ENCODE results near the gene HSFX2.
"Not testable (repeated sequence)": the region's sequence is repeated elsewhere in the genome, so short reads cannot be mapped to it uniquely, and the experiment has no call there.

The HSFX2 gene

GRCh38 chrX:149568701-149569296, 26.3 kb downstream of the HSFX2 start:
- DNase-seq = no peak
- H3K27me3 ChIP-seq (replicated peaks; ENCODE audit: control insufficient read depth, insufficient read depth, low read length, poor library complexity, severe bottlenecking) = no peaks in the 10 kb centered on the region
- no peaks in the 10 kb centered on the region for H3K4me1 ChIP-seq (ENCODE audit: control insufficient read depth, insufficient read depth, low read length, poor library complexity, severe bottlenecking)

GRCh38 chrX:149567621-149568417, 27.3 kb downstream of the HSFX2 start:
- Histone ChIP-seq H3K9me3 (ENCODE audit: control insufficient read depth, low read length) (no peaks in the 10 kb centered on the region), H3K4me1 (ENCODE audit: control insufficient read depth, insufficient read depth, low read length, poor library complexity, severe bottlenecking) (no peaks in the 10 kb centered on the region), H3K27me3 (replicated peaks; ENCODE audit: control insufficient read depth, insufficient read depth, low read length, poor library complexity, severe bottlenecking) (no peaks in the 10 kb centered on the region), H3K27ac (ENCODE audit: insufficient read depth, low read length, poor library complexity, severe bottlenecking) (no peak overlapping the region), H3K4me3 (ENCODE audit: insufficient read depth, low read depth, low read length, poor library complexity, severe bottlenecking) (no peak overlapping the region), H3K36me3 (ENCODE audit: control insufficient read depth, insufficient read depth, low read length) (no peaks in the 10 kb centered on the region)
- no peak for DNase-seq

More at GRCh38 chrX:149568701-149569296, 26.3 kb downstream of the HSFX2 start:
- no peak overlapping the region for H3K4me3 ChIP-seq (ENCODE audit: insufficient read depth, low read depth, low read length, poor library complexity, severe bottlenecking)
- H3K27ac ChIP-seq (ENCODE audit: insufficient read depth, low read length, poor library complexity, severe bottlenecking) = no peak overlapping the region
- H3K36me3 ChIP-seq (ENCODE audit: control insufficient read depth, insufficient read depth, low read length) = no peaks in the 10 kb centered on the region
- H3K9me3 ChIP-seq (ENCODE audit: control insufficient read depth, low read length) = no peaks in the 10 kb centered on the region

- no peaks in the 10 kb centered on the region for H3K36me3 ChIP-seq (ENCODE audit: control insufficient read depth, insufficient read depth, low read length)
- H3K4me1 ChIP-seq (ENCODE audit: control insufficient read depth, insufficient read depth, low read length, poor library complexity, severe bottlenecking) = no peaks in the 10 kb centered on the region
- no peak overlapping the region for H3K27ac ChIP-seq (ENCODE audit: insufficient read depth, low read length, poor library complexity, severe bottlenecking)
- DNase-seq = no peak
- no peaks in the 10 kb centered on the region for H3K9me3 ChIP-seq (ENCODE audit: control insufficient read depth, low read length)
- H3K27me3 ChIP-seq (replicated peaks; ENCODE audit: control insufficient read depth, insufficient read depth, low read length, poor library complexity, severe bottlenecking) = no peaks in the 10 kb centered on the region
- H3K4me3 ChIP-seq (ENCODE audit: insufficient read depth, low read depth, low read length, poor library complexity, severe bottlenecking) = no peak overlapping the region
Observed at GRCh38 chrX:149563359-149563758, 31.8 kb downstream of the HSFX2 start.

GRCh38 chrX:149555251-149555650, 39.9 kb downstream of the HSFX2 start:
- H3K27ac ChIP-seq (ENCODE audit: insufficient read depth, low read length, poor library complexity, severe bottlenecking); H3K27me3 ChIP-seq (replicated peaks; ENCODE audit: control insufficient read depth, insufficient read depth, low read length, poor library complexity, severe bottlenecking); H3K4me1 ChIP-seq (ENCODE audit: control insufficient read depth, insufficient read depth, low read length, poor library complexity, severe bottlenecking); H3K36me3 ChIP-seq (ENCODE audit: control insufficient read depth, insufficient read depth, low read length); H3K9me3 ChIP-seq (ENCODE audit: control insufficient read depth, low read length); DNase-seq; H3K4me3 ChIP-seq (ENCODE audit: insufficient read depth, low read depth, low read length, poor library complexity, severe bottlenecking): not testable (repeated sequence)

- H3K27ac ChIP-seq (ENCODE audit: insufficient read depth, low read length, poor library complexity, severe bottlenecking); DNase-seq; H3K9me3 ChIP-seq (ENCODE audit: control insufficient read depth, low read length); H3K27me3 ChIP-seq (replicated peaks; ENCODE audit: control insufficient read depth, insufficient read depth, low read length, poor library complexity, severe bottlenecking); H3K4me3 ChIP-seq (ENCODE audit: insufficient read depth, low read depth, low read length, poor library complexity, severe bottlenecking); H3K36me3 ChIP-seq (ENCODE audit: control insufficient read depth, insufficient read depth, low read length); H3K4me1 ChIP-seq (ENCODE audit: control insufficient read depth, insufficient read depth, low read length, poor library complexity, severe bottlenecking): not testable (repeated sequence)
Observed at GRCh38 chrX:149551939-149552248, 43.2 kb downstream of the HSFX2 start.

- H3K4me1 ChIP-seq (ENCODE audit: control insufficient read depth, insufficient read depth, low read length, poor library complexity, severe bottlenecking); H3K9me3 ChIP-seq (ENCODE audit: control insufficient read depth, low read length); DNase-seq; H3K4me3 ChIP-seq (ENCODE audit: insufficient read depth, low read depth, low read length, poor library complexity, severe bottlenecking); H3K36me3 ChIP-seq (ENCODE audit: control insufficient read depth, insufficient read depth, low read length); H3K27me3 ChIP-seq (replicated peaks; ENCODE audit: control insufficient read depth, insufficient read depth, low read length, poor library complexity, severe bottlenecking); H3K27ac ChIP-seq (ENCODE audit: insufficient read depth, low read length, poor library complexity, severe bottlenecking): not testable (repeated sequence)
Observed at GRCh38 chrX:149551245-149551938, 43.7 kb downstream of the HSFX2 start.

- not testable (repeated sequence) for H3K4me3 ChIP-seq (ENCODE audit: insufficient read depth, low read depth, low read length, poor library complexity, severe bottlenecking); H3K27ac ChIP-seq (ENCODE audit: insufficient read depth, low read length, poor library complexity, severe bottlenecking); H3K9me3 ChIP-seq (ENCODE audit: control insufficient read depth, low read length); H3K4me1 ChIP-seq (ENCODE audit: control insufficient read depth, insufficient read depth, low read length, poor library complexity, severe bottlenecking); DNase-seq; H3K36me3 ChIP-seq (ENCODE audit: control insufficient read depth, insufficient read depth, low read length); H3K27me3 ChIP-seq (replicated peaks; ENCODE audit: control insufficient read depth, insufficient read depth, low read length, poor library complexity, severe bottlenecking)
Observed at GRCh38 chrX:149550454-149550853, 44.7 kb downstream of the HSFX2 start.

GRCh38 chrX:149549701-149550100, 45.4 kb downstream of the HSFX2 start, which contains the start of gene HSFX3:
HSFX3 (minus strand) TSS chrX:149549924; CDS start chrX:149549852, 72 bp downstream.
- DNase-seq; H3K36me3 ChIP-seq (ENCODE audit: control insufficient read depth, insufficient read depth, low read length); H3K4me3 ChIP-seq (ENCODE audit: insufficient read depth, low read depth, low read length, poor library complexity, severe bottlenecking); H3K4me1 ChIP-seq (ENCODE audit: control insufficient read depth, insufficient read depth, low read length, poor library complexity, severe bottlenecking); H3K27ac ChIP-seq (ENCODE audit: insufficient read depth, low read length, poor library complexity, severe bottlenecking); H3K27me3 ChIP-seq (replicated peaks; ENCODE audit: control insufficient read depth, insufficient read depth, low read length, poor library complexity, severe bottlenecking); H3K9me3 ChIP-seq (ENCODE audit: control insufficient read depth, low read length): not testable (repeated sequence)

GRCh38 chrX:149547782-149548181, 47.3 kb downstream of the HSFX2 start:
- not testable (repeated sequence) for H3K4me3 ChIP-seq (ENCODE audit: insufficient read depth, low read depth, low read length, poor library complexity, severe bottlenecking); H3K27ac ChIP-seq (ENCODE audit: insufficient read depth, low read length, poor library complexity, severe bottlenecking); H3K27me3 ChIP-seq (replicated peaks; ENCODE audit: control insufficient read depth, insufficient read depth, low read length, poor library complexity, severe bottlenecking); H3K4me1 ChIP-seq (ENCODE audit: control insufficient read depth, insufficient read depth, low read length, poor library complexity, severe bottlenecking); H3K36me3 ChIP-seq (ENCODE audit: control insufficient read depth, insufficient read depth, low read length); DNase-seq; H3K9me3 ChIP-seq (ENCODE audit: control insufficient read depth, low read length)

GRCh38 chrX:149546962-149547361, 48.2 kb downstream of the HSFX2 start:
- DNase-seq; H3K4me1 ChIP-seq (ENCODE audit: control insufficient read depth, insufficient read depth, low read length, poor library complexity, severe bottlenecking); H3K9me3 ChIP-seq (ENCODE audit: control insufficient read depth, low read length); H3K27me3 ChIP-seq (replicated peaks; ENCODE audit: control insufficient read depth, insufficient read depth, low read length, poor library complexity, severe bottlenecking); H3K4me3 ChIP-seq (ENCODE audit: insufficient read depth, low read depth, low read length, poor library complexity, severe bottlenecking); H3K36me3 ChIP-seq (ENCODE audit: control insufficient read depth, insufficient read depth, low read length); H3K27ac ChIP-seq (ENCODE audit: insufficient read depth, low read length, poor library complexity, severe bottlenecking): not testable (repeated sequence)

Data from effector memory CD4-positive, alpha-beta T cell (primary cell).